ENCODE measurements around the gene REN.

The REN gene

DNA sequence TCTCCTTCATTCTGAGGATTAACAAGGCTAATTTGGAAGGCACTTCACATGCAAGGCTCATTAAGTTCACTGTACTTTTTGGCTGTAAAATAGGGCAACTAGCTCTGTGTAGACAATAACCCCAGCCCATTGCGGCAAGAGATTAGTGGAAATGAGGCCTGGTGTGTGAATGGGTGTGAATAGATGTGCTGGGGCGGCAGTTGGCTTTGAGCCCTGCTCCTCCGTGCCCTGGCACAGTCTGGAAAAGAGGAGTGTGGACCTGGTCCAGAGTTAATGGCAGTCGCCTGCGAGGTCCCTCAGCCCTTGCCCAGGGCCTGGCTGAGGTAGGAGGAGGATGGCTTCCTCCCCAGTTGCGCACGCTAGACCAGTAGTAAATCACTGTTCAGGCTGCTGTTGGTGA lies 25.3 kb upstream of the REN start:
- no peak for DNase-seq (ENCODE audit: low read depth in 2 of 2, low spot score in 1 of 2)

- DNase-seq (ENCODE audit: low read depth in 2 of 2, low spot score in 1 of 2), result peak in 1 of 2 donors; percentile 8
Observed at GRCh38 chr1:204190212-204191211, 24.4 kb upstream of the REN start.

GRCh38 chr1:204188959-204189639 lies 23.0 kb upstream of the REN start:
- DNase-seq (ENCODE audit: low read depth in 2 of 2, low spot score in 1 of 2), result no peak

GRCh38 chr1:204186597-204186996 lies 20.5 kb upstream of the REN start:
- DNase-seq (ENCODE audit: low read depth in 2 of 2, low spot score in 1 of 2), result no peak

DNA sequence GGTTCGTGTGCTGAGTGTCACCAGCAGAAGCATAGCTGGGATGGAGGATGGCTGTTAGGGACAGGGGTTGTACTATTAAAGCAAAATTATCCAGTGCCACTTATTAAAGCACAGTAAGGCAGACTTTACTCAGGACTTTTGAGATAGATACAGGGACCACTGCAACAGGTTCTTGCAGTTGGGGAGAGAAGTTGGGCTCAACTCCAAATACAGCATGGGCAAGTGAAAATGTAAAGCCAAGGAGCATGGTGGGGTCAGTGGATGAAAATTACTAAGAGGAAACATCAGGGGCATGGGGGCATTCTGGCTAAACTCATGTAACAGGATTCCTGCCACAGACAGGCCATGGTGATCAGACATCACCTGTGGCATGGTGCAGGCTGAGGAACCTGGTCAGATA lies 15.0 kb upstream of the REN start:
- DNase-seq (ENCODE audit: low read depth in 2 of 2, low spot score in 1 of 2), result no peak

DNA sequence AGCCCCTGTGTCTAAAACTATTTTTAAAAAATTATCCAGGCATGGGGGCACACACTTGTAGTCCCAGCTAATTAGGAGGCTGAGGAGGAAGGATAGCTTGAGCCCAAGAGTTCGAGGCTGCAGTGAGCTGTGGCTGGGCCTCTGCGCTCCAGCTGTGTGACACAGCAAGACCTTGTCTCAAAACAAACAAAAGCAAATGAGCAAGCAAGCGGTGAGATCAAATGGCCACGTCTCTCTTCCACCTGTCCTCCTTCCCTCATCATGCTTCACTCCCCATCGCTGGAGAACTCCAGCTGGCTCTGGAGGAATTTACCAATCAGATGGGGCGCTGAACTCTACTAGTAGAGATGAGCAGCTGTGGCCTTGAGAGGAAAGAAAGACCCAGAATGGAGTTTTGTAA lies 14.0 kb upstream of the REN start:
- no peak for DNase-seq (ENCODE audit: low read depth in 2 of 2, low spot score in 1 of 2)

- no peak for DNase-seq (ENCODE audit: low read depth in 2 of 2, low spot score in 1 of 2)
Observed at GRCh38 chr1:204178487-204179281, 12.5 kb upstream of the REN start.

- DNase-seq (ENCODE audit: low read depth in 2 of 2, low spot score in 1 of 2), result no peak
Observed at GRCh38 chr1:204177133-204177532, 11.0 kb upstream of the REN start.

- DNase-seq (ENCODE audit: low read depth in 2 of 2, low spot score in 1 of 2), result no peak
Observed at GRCh38 chr1:204176049-204176448, 9.9 kb upstream of the REN start.

DNA sequence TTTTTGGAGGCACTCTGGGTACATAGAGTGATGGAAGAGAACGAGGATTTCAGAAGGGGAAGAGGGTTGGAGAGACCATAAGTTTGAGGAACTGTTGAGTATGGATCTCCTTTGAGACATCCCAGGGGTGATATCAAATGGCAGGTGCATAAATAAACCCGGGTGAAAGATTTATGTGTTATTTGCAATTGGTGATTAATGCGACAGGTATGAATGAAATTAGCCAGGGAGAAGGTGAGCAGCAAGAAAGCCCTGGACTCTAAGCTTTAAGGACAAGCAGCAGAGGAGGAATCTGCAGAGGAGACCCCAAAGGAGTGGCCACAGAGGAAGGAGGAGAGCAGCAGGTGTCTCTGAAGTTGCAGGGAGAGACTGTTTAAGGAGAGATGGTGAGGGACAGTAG lies 8.8 kb upstream of the REN start:
- DNase-seq (ENCODE audit: low read depth in 2 of 2, low spot score in 1 of 2), result no peak

- no peak for DNase-seq (ENCODE audit: low read depth in 2 of 2, low spot score in 1 of 2)
Observed at GRCh38 chr1:204172404-204173029, 6.4 kb upstream of the REN start.

DNA sequence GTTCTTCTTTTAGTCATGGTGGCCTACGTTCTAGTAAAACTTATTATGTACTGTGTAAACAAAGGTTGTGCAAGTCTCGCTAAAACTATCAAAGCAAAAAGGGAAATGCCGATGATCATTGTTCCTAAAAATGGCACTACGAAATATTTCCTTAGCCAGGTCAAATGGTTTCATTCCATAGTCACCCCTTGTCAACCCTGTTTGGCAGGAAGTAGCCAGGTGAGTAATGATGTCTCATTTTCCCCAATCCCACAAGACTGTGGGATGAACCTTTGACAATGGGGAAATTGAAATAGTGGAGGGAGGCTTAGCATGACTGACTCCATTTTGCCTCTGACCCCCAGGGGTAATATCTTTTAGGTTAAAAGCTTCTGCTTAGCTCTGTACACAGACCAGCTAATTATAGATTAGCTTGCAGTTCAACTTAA lies 5.6 kb upstream of the REN start:
- no peak for DNase-seq (ENCODE audit: low read depth in 2 of 2, low spot score in 1 of 2)

- no peak for DNase-seq (ENCODE audit: low read depth in 2 of 2, low spot score in 1 of 2)
Observed at GRCh38 chr1:204170494-204171155, 4.5 kb upstream of the REN start.

GRCh38 chr1:204169858-204170257 lies 3.7 kb upstream of the REN start:
- no peak for DNase-seq (ENCODE audit: low read depth in 2 of 2, low spot score in 1 of 2)

- no peak for DNase-seq (ENCODE audit: low read depth in 2 of 2, low spot score in 1 of 2)
Observed at GRCh38 chr1:204167730-204168129, 1.6 kb upstream of the REN start.

GRCh38 chr1:204162494-204163074 lies 3.6 kb downstream of the REN start:
- DNase-seq (ENCODE audit: low read depth in 2 of 2, low spot score in 1 of 2), result peak; percentile 59 to 64

DNA sequence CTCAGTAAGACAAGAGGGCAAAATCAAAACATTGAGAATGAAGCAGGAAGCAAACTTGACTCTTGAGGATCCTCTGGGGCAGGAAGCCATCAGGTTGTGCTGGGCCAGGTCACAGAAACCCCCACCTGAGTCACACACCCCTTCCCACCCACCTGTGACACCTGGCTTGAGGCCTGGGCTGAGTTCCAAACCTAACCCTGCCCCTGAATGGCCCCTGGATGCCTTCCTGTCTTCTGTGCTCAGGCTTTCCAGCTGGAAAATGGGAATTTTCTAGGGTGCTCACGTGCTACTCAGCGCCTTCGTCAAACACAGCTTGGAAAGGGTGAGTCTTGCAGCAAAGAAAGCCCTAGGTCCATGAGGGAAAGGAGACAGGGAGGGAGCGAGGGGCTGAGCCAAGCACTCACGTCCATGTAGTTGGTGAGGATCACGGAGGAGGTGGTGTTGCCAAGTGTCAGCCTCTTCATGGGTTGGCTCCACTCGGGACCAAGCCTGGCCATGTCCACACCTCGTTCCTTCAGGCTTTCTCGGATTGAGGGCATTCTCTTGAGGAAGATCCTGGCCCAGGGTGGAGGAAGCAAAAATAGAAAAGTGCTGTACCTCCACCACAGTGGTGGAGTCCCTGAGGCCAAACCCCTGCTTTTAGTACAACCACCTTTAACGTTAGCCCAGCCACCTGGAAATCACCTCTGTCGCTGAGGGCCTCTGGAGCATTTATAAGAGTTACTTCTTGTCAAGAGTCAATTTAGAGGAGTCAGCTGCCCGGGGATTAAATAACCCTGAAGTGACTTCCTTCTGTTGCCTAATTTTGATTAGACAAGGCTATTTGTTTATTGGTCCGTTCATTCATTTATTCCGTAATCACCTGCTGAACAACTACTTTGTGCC lies 4.3 kb downstream of the REN start:
- DNase-seq (ENCODE audit: low read depth in 2 of 2, low spot score in 1 of 2), result no peak

DNA sequence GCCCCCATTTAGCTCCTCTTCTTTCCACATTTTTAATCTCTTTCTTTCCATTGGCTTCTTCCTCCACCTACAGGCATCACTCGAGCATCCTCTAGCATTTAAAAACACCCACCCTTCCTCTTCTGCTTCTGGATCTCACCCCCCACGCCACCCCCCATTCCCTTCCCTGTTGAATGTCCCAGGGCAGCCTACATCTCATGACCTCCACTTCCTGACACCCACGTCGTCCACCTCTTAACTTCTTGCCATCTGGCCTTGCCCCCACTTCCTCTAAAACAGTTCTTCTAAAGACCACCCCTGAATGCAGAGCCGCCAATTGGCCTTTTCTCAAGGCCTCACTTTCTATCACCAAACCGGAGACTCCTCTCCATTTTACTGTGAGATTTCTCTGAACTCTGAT lies 8.2 kb downstream of the REN start:
- no peak for DNase-seq (ENCODE audit: low read depth in 2 of 2, low spot score in 1 of 2)

GRCh38 chr1:204155881-204156280 lies 10.3 kb downstream of the REN start:
- DNase-seq (ENCODE audit: low read depth in 2 of 2, low spot score in 1 of 2), result no peak
